ENCODE data around the gene JPH3.

Gene JPH3

DNA sequence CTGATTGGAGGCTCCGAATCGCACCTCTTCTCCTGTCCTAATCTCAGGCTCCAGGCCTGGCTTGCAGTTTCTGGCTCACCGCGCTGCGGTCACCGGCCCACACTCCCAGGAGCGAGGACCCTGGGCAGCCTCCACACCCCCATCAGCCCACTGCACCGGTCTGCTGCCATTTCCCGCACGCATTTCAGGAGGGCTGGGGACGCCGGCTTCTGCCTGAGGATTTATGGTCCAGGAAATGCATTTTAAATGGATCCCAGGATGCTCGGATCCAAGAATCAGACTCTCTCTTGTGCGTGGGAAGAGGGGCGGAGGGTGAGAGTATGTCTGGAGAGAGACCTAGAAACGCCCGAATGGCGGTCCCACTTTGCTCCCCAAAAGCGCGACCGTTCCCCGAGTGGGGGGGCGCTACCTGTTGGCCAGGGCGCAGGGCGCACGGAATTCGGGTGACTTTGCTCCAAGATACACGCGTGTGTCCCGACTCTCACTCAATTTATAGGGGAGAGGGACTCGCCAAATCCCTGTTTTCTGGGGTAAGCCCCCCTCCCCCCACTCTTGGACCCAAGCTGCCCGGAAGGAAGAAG is 817 bp upstream of the JPH3 start:
- DNase-seq (ENCODE audit: low spot score), result no peak

- DNase-seq (ENCODE audit: low spot score), result no peak
Measured at GRCh38 chr16:87602821-87603683, 744 bp downstream of the JPH3 start.

DNA sequence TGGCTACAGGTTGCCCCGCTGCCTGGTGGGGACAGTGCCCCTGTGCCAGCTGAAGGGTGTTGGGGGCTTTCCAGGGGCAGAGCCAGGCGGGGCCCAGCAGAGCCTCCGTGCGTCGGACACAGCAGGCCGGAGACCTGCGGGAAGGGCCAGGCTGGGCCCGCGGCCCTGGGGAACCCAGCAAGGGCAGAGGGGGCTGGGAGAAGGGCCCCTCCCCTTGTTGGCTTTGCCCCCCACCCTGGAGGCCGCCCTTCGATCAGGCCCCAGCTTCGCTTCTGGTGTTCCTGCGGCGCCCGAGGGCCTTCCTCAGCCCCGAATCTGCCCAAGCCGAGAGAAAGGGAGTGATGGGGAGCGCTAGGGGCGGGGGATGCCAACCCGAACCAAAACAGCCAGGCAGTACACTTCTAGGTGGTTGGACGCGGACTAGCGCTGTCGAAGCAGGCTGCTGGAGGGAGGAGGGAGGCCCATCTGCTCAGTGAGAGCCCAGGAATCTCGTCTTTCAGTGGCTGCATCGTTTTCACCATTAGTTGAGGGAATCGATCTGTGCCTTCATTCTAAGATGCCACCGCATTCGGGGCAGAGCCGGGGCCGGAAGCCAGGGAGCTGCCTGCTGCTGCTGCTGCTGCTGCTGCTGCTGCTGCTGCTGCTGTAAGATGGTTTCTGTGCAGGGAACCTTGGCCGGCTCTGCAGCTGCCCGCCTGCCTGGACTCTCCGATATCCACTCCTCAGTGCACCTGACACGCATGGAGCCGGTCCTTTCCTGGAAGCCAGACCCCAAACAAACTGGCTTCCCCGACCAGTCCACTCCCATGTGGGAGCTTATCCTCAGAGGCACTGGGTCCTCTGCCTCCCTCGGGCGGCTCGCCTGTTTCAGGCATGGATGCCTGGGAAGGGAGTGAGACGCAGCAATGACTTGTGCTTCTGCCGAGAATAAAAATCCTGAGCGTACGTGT is 1.7 kb downstream of the JPH3 start:
- no peak for DNase-seq (ENCODE audit: low spot score)

GRCh38 chr16:87604634-87605111 is 2.4 kb downstream of the JPH3 start:
- no peak for DNase-seq (ENCODE audit: low spot score)

DNA sequence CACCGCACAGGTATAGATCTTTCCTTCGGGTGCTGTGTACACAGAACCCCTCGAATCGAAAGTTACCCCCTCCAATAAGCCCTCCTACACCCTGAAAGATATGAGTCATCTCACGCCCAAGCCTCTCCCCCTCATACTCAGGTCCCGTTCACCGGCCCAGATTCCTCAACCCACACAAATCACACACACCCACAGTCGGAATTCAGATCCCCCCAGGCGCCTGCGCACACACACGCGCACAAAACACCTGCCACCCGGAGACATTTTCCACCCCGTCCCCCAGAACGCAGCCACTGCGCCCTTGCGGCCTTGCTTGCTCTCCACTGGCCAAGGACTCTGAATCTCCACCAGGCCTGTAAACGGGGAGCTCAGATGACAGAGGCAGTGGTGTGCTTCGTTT is 4.9 kb downstream of the JPH3 start:
- DNase-seq (ENCODE audit: low spot score), result no peak

DNA sequence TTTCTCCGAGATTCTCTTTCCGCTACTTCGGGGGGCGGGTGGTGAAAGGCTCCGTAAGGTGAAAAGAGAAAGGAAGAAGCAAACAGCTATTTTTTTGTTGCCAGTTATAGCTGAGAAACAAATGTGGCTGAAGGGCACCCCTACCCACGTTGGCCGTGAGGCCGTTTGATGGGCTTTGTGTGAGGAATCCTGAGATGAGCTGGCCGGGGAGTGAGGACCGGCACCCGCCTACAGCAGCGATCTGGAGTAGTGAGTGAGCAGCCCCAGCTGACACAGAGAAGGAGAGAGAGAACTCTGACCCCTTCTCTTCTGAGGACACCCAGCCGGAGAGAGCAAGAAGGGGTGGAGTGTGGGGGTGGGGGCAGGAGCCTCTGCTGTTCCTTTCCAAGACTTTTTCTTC is 5.6 kb downstream of the JPH3 start:
- DNase-seq (ENCODE audit: low spot score), result no peak

GRCh38 chr16:87608400-87608985 is 6.2 kb downstream of the JPH3 start:
- peak; percentile 37 for DNase-seq (ENCODE audit: low spot score)

- no peak for DNase-seq (ENCODE audit: low spot score)
Measured at GRCh38 chr16:87610026-87610425, 7.7 kb downstream of the JPH3 start.

DNA sequence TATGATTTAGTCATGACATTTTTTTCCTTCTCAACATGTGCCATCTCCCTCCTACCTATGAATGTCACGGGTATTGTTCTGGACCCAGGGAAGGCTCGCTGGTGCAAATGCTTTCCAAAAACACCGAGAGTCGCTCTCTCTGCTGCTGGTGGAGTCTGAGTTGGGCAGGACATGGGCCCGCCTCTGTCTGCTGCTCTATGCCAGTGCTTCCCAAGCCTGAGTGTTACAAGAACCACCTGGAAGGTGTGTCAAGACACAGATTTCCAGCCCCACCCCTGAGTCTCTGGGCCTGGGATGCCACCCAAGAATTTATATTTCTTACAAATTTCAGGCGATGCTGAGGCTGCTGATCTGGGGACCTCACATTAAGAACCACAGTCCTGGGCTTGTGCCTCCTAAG is 9.1 kb downstream of the JPH3 start:
- no peak for DNase-seq (ENCODE audit: low spot score)

GRCh38 chr16:87613961-87614360 is 11.7 kb downstream of the JPH3 start:
- DNase-seq (ENCODE audit: low spot score), result no peak

- DNase-seq (ENCODE audit: low spot score), result no peak
Measured at GRCh38 chr16:87615621-87616041, 13.3 kb downstream of the JPH3 start.

DNA sequence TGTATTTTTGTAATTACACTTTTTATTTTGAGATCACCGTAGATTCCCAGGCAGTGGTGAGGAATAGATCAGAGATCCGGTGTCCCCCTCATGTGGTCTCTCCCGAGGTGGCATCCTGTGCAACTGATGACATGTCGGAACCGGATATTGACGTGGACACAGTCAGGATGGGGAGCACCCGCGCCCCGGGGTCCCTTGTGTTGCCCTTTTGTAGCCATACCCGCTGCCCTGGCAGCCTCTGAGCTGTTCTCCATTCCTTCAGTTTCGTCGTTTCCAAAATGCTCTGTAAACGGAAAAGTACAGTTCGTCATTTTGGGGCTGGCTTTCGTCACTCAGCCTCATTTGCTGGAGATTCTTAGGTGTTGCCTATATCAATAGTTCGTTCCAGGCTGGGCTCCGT is 14.2 kb downstream of the JPH3 start:
- DNase-seq (ENCODE audit: low spot score), result no peak

GRCh38 chr16:87618216-87618615 is 15.9 kb downstream of the JPH3 start:
- no peak for DNase-seq (ENCODE audit: low spot score)

DNA sequence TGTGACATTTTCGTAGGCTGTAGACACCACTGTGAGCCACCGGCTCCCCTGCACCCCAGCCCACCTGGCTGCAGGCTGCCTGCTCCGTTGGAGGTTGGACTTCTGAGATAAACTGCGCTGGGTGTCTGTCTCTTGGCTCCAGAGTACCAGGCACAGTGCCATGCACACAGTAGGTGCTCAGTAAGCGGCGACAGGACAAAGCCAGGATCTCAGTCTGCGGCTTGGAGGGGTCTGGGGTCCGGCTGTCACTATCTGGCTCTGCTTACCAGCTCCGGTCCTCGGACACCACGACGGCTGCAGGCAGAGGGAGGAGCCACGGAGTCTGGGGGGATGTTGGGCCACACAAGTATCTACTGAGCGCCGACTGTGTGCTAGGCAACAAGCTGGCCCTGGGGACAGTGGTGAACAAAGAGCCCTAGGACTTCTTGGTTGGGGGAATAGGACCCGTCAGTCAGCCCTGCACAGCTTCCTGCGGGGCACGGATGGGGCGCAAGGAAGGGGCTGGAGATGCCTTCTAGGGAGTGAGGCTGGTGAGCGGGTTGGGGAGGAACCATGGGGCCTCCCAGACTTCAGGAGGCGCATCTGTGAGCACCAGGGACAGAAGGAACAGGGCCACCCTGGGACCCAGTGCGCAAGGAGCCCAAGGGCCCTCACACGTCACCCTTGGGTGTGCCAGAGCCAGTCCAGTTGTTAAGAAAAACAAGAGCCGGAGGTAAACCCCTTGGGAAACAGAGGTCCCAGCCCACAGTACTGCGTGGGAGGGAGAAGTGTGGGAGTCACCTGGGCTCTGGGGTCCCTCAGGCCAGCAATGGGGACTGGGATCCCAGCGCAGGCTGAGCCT is 17.3 kb downstream of the JPH3 start:
- no peak for DNase-seq (ENCODE audit: low spot score)

DNA sequence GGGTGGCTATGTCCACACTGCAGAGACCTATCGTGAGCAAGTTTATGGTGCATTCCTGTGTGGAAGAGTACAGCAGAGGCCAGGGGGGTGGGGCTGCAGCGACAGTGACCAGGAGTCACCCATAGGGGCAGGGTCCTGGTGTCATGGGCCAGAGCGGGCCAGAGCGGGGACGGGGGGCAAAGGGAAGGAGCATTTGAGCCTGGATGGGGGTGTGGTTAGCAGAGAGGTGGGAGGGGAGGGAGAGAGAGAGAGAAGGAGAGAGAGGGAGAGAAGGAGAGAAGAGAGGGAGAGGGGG is 17.8 kb downstream of the JPH3 start:
- DNase-seq (ENCODE audit: low spot score), result no peak

GRCh38 chr16:87621550-87621829 is 19.2 kb downstream of the JPH3 start:
- no peak for DNase-seq (ENCODE audit: low spot score)

DNA sequence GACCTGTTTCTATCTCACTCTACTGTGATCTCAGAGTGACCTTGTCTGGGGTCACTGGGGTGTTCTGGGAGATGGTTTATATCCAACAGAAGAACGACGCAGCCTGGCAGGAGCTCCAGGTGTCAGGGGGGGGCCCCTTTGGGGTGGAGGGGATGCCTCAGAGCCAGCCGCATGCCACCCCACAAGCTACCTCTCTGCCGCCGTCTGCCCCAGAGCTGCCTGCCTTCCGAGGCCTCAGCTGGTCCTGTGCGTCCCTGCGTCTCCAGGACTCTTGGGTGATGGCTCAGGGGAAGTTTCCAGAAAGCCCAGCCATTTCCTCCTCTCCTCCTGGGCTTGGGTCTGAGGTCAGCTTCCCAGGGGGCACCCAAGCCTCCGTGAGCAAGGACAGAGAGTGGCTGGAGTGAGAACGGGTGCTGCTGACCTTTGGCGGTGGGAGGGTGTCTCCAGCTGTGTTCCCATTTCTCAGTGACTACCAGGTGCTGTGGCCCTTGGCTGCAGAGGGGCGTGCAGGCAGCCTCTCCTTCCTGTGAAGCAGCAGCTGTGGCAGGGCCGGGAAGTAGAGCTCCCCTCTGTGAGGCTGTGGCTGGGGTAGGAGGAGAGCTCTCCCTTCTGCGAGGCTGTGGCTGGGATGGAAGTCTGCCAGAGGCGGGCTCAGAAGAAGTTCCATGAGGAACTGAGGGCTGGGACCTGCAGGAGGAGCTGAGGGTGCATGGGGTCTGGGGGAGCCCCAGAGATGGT is 19.8 kb downstream of the JPH3 start:
- no peak for DNase-seq (ENCODE audit: low spot score)

DNA sequence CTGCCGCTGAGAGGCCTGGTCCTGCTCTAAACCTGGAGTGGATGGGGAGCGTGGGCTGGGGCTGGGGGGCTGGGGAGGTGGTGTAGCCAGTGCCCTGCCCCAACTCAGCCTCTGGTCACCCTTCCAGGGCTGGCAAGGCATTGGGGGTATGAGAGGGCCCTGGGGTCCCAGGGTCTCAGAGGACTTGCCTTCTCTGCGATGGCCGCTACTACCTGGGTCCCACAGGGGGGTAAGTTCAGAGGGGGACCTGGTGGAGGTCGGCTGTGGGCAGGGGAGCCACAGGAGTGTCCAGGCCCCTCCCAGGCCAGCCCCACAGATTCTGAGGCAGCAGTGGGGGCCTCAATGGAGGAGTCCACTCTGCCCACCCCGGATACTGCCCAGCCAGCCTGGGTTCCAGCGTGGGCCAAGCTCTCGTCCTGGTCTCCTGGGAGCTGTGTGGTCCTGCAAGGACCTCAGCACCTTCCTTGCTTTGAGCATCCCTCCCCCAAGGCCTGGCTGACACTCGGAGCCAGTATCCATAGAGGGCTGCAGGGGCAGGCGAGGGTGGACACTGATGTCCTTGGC is 20.5 kb downstream of the JPH3 start:
- DNase-seq (ENCODE audit: low spot score), result no peak

DNA sequence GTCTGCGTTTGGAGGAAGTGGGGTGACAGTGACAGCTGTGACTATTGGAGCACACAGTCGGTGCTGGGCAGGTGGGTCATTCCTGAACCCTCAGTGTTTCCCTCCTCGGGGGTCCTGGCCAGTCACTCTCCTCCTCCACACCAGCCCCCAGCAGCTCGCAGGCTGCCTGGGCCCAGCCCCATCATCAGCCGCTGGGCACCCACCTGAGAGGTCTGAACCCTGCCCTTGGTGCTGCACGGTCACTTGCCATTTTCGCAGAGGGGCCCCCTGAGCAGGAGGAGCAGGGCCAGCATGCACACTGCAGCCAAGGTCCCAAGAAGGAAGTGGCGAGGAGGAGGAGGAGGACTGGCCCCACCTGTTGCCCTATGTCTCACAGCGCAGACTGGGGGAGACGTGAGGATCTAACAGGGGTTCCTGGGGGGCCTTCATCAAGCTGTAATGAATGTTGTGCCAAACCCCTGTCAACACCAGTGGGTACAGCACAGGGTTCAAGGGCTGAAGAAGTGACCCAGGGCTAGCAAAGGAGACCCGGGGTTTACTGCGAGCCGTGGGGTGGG is 23.0 kb downstream of the JPH3 start:
- DNase-seq (ENCODE audit: low spot score), result no peak

- DNase-seq (ENCODE audit: low spot score), result no peak
Measured at GRCh38 chr16:87626401-87626800, 24.1 kb downstream of the JPH3 start.

Measured in COLO829 (cell line).